ENCODE measurements around the gene DUOXA2. TPM values are rescaled to one million over a fixed set of nuclear protein-coding genes. Genes with fewer than 3 reads are reported as not detected.

DUOXA2 gene
- total and polyA plus RNA-seq, 7 donors, result 0.11 TPM; not detected in 6

DNA sequence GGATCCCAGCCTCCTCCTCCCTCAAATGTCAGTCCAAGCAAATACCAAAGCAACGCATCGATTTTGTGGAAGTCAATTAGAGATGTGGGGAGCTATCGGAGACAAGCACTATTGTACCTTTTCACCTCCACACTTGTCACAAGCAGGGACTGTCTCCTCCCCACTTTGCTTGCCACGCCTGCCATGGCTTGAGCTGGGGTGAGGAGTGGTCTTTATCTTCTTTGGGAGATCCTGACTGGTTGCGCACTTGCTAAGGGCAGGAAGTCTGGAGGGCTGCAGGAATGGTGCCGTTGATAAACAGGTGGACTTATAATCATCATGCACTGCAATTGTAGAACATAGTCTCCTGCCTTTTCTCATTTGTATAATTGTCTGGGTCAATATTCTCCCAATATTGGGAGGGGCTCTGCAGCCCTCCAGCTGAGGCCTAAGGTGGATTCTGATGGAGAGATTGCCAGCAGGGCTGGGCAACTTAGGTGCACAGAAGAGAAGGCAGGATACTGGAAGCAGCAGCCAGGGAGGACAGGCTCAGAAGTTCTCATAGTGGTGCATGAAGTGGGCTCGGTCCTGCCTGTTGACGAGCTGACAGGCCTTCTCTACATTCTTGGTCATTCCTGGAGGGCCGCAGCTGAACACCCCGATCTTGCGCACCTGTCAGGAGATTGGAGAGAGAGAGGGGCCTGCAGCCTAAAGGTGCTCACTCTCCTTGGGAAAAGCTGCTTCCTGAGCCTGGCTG, 20.3 kb upstream of the DUOXA2 start:
- H3K27me3 ChIP-seq (ENCODE audit: insufficient read depth in 3 of 3, low read length in 2 of 3), result peaks cover 0 to 4% (median 0%) of the 10 kb centered on the region in 3 donors
- 87 to 89% (median 88%) methylated on average over 11 of the region's 11 CpGs for WGBS, 3 donors
- H3K4me3 ChIP-seq, result no peak overlapping the region
- no peak for DNase-seq
- H3K4me1 ChIP-seq, result no peaks in the 10 kb centered on the region
- no peaks in the 10 kb centered on the region for H3K36me3 ChIP-seq (ENCODE audit: insufficient read depth in 1 of 2, low read depth in 1 of 2)
- TF ChIP-seq, protein P1, sequence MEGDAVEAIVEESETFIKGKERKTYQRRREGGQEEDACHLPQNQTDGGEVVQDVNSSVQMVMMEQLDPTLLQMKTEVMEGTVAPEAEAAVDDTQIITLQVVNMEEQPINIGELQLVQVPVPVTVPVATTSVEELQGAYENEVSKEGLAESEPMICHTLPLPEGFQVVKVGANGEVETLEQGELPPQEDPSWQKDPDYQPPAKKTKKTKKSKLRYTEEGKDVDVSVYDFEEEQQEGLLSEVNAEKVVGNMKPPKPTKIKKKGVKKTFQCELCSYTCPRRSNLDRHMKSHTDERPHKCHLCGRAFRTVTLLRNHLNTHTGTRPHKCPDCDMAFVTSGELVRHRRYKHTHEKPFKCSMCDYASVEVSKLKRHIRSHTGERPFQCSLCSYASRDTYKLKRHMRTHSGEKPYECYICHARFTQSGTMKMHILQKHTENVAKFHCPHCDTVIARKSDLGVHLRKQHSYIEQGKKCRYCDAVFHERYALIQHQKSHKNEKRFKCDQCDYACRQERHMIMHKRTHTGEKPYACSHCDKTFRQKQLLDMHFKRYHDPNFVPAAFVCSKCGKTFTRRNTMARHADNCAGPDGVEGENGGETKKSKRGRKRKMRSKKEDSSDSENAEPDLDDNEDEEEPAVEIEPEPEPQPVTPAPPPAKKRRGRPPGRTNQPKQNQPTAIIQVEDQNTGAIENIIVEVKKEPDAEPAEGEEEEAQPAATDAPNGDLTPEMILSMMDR (IDR thresholded peaks at IDR 0.05), result no peak
- no peak overlapping the region for H3K27ac ChIP-seq
- ATAC-seq, result no peak
- no peaks in the 10 kb centered on the region for H3K9me3 ChIP-seq
- intact Hi-C loops (cut with DNase I), result no loop called here

DNA sequence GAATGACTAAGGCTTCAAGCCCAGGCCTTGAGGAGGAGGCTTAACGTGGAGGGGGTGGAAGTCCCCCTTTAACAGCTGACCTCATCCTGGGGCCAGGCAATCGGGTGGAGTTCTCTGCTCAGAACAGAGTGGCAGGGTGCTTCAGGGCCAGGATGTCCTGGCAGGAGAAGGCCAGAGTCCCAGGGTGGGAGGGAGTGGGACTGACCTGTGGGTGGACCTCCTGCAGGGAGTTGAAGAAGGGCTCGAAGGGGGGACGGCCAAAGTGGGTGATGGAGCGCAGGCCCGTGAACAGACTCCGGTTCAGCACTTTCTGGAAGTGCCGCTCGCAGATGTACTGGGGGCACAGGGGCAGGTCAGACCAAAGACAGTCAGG, 19.8 kb upstream of the DUOXA2 start:
- DNase-seq (no peak), ATAC-seq (no peak)
- Histone ChIP-seq H3K4me3 (no peak overlapping the region), H3K4me1 (no peaks in the 10 kb centered on the region), H3K27ac (no peak overlapping the region), H3K9me3 (no peaks in the 10 kb centered on the region), H3K36me3 (ENCODE audit: insufficient read depth in 1 of 2, low read depth in 1 of 2) (no peaks in the 10 kb centered on the region), H3K27me3 (ENCODE audit: insufficient read depth in 3 of 3, low read length in 2 of 3) (peaks cover 0 to 4% (median 0%) of the 10 kb centered on the region in 3 donors)
- intact Hi-C loops (cut with DNase I), result no loop called here
- 65 to 76% (median 65%) methylated on average over 9 of the region's 9 CpGs for WGBS, 3 donors
- TF ChIP-seq, protein P1 (IDR thresholded peaks at IDR 0.05), result no peak

DNA sequence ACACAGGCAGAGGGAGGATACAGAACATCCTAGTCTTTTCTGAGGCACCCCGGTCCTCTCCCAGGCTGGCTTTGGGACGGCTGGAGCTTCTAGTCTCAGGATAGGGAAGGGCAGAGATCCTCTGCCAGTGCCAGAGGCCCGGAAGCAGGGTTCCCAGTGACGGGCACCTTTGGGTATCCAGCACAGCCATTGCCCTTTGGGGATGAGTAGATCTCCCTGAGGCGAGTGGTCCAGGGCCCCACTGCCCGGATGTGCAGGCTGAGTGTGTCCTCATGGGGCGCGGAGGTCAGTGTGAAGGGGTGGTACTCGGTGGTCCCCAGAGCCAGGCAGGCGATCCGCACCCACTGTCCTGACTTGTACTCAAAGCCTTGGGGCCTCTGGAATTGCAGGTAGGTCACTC, 18.5 kb upstream of the DUOXA2 start:
- WGBS, 3 donors, result 84 to 89% (median 88%) methylated on average over 11 of the region's 11 CpGs
- no peak overlapping the region for H3K27ac ChIP-seq
- TF ChIP-seq, protein P1 (IDR thresholded peaks at IDR 0.05), result no peak
- H3K36me3 ChIP-seq (ENCODE audit: insufficient read depth in 1 of 2, low read depth in 1 of 2), result no peaks in the 10 kb centered on the region
- intact Hi-C loops (cut with DNase I), result no loop called here
- H3K27me3 ChIP-seq (ENCODE audit: insufficient read depth in 3 of 3, low read length in 2 of 3), result peaks cover 0 to 4% (median 0%) of the 10 kb centered on the region in 3 donors
- no peak for DNase-seq
- H3K4me3 ChIP-seq, result no peak overlapping the region
- H3K9me3 ChIP-seq, result no peaks in the 10 kb centered on the region
- ATAC-seq, result no peak
- H3K4me1 ChIP-seq, result no peaks in the 10 kb centered on the region

DNA sequence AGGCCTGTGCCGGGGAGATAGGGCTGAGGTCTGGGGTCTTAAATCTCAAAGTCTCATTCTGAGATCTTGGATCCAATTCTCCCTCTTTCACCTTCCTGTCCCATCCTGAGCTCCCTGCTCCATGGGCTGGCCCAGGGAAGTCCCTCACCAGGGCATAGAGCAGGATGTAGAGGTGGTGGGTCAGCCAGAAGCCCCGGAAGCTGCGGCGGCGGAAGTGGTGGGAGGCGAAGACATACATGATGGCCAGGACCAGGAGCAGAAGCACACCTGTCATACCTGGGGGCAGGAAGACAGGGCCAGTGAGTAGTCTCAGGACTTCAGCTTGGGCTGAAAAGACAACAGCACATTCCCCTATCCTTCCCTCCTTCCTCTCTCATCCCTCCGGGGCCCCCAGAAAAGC, 16.7 kb upstream of the DUOXA2 start:
- H3K4me1 ChIP-seq, result no peaks in the 10 kb centered on the region
- no peak for ATAC-seq
- WGBS, 3 donors, result 87 to 92% (median 89%) methylated on average over 7 of the region's 7 CpGs
- H3K27ac ChIP-seq, result no peak overlapping the region
- no peak overlapping the region for H3K4me3 ChIP-seq
- H3K27me3 ChIP-seq (ENCODE audit: insufficient read depth in 3 of 3, low read length in 2 of 3), result peaks cover 0 to 1% (median 0%) of the 10 kb centered on the region in 3 donors
- H3K36me3 ChIP-seq (ENCODE audit: insufficient read depth in 1 of 2, low read depth in 1 of 2), result no peaks in the 10 kb centered on the region
- intact Hi-C loops (cut with DNase I), result no loop called here
- TF ChIP-seq, protein P1 (IDR thresholded peaks at IDR 0.05), result no peak
- DNase-seq, result no peak
- no peaks in the 10 kb centered on the region for H3K9me3 ChIP-seq

All from psoas muscle (tissue), 8 donors.